Measurements from ENCODE around the gene PIGQ. TPM values are rescaled to one million over a fixed set of nuclear protein-coding genes. Genes with fewer than 3 reads are reported as not detected.

Gene PIGQ
- total and polyA plus RNA-seq, 8 donors, result 14.3 to 217 (median 48.2) TPM

Small RNA genes within 50 kb of the gene (small RNA-seq; reads per million reads assigned to genes)
- gene MIR3176 (0.07 to 3.2 (median 0.28) reads per million in 4 donors), gene MIR5587 (0 to 0.15 (median 0.05) reads per million in 4 donors), gene Z98883.1 (0 reads per million in 4 donors)

Other genes with a start within 250 kb of the PIGQ start
- gene AXIN1, start 217.2 kb upstream of the PIGQ start, total RNA-seq, result 10 to 100 TPM; 11.7 to 69.2 (median 17.0) TPM
- gene AXIN1, start 217.2 kb upstream of the PIGQ start, polyA plus RNA-seq, result 10 to 100 TPM; 13.3 to 19.1 (median 17.9) TPM
- gene MRPL28, start 199.4 kb upstream of the PIGQ start, total RNA-seq, result 100 to 1,000 TPM in 1 of 5 donors, 10 to 100 TPM in 3, 1 to 10 TPM in 1; 9.9 to 106 (median 30.7) TPM
- 100 to 1,000 TPM in 1 of 3 donors, 10 to 100 TPM in 2; 78.8 to 100 (median 83.4) TPM for gene MRPL28, start 199.4 kb upstream of the PIGQ start, polyA plus RNA-seq
- gene PGAP6, start 188.0 kb upstream of the PIGQ start, total RNA-seq, result 100 to 1,000 TPM in 4 of 5 donors, 10 to 100 TPM in 1; 20.7 to 364 (median 162) TPM
- 10 to 100 TPM; 27.7 to 54.4 (median 33.9) TPM for gene PGAP6, start 188.0 kb upstream of the PIGQ start, polyA plus RNA-seq
- gene NME4, start 172.8 kb upstream of the PIGQ start, total RNA-seq, result 100 to 1,000 TPM in 1 of 5 donors, 10 to 100 TPM in 4; 23.3 to 187 (median 49.0) TPM
- 10 to 100 TPM; 84.0 to 97.7 (median 95.6) TPM for gene NME4, start 172.8 kb upstream of the PIGQ start, polyA plus RNA-seq
- 100 to 1,000 TPM in 1 of 5 donors, 10 to 100 TPM in 2, 1 to 10 TPM in 2; 5.8 to 149 (median 12.5) TPM for gene DECR2, start 168.1 kb upstream of the PIGQ start, total RNA-seq
- 10 to 100 TPM; 20.8 to 24.5 (median 22.6) TPM for gene DECR2, start 168.1 kb upstream of the PIGQ start, polyA plus RNA-seq
- gene RAB11FIP3, start 144.3 kb upstream of the PIGQ start, total RNA-seq, result 100 to 1,000 TPM in 1 of 5 donors, 10 to 100 TPM in 3, 1 to 10 TPM in 1; 6.7 to 102 (median 57.8) TPM
- gene RAB11FIP3, start 144.3 kb upstream of the PIGQ start, polyA plus RNA-seq, result 10 to 100 TPM; 15.4 to 19.7 (median 16.2) TPM
- gene CAPN15, start 42.3 kb upstream of the PIGQ start, total RNA-seq, result 100 to 1,000 TPM in 1 of 5 donors, 10 to 100 TPM in 4; 25.2 to 235 (median 83.5) TPM
- gene CAPN15, start 42.3 kb upstream of the PIGQ start, polyA plus RNA-seq, result 10 to 100 TPM; 29.3 to 33.2 (median 29.6) TPM
- not detected for gene PRR35, start 9.6 kb upstream of the PIGQ start, total RNA-seq
- gene PRR35, start 9.6 kb upstream of the PIGQ start, polyA plus RNA-seq, result not detected
- gene NHLRC4, start 3.0 kb upstream of the PIGQ start, total RNA-seq, result under 1 TPM in 2 of 5 donors, not detected in 3; 0.89 to 0.92 TPM
- gene NHLRC4, start 3.0 kb upstream of the PIGQ start, polyA plus RNA-seq, result 1 to 10 TPM in 2 of 3 donors, under 1 TPM in 1; 0.35 to 1.4 (median 1.4) TPM
- 100 to 1,000 TPM in 1 of 5 donors, 10 to 100 TPM in 4; 17.6 to 101 (median 51.3) TPM for gene RAB40C, start 20.1 kb downstream of the PIGQ start, total RNA-seq
- gene RAB40C, start 20.1 kb downstream of the PIGQ start, polyA plus RNA-seq, result 10 to 100 TPM; 20.9 to 24.6 (median 22.1) TPM
- 10 to 100 TPM in 1 of 5 donors, 1 to 10 TPM in 1, under 1 TPM in 2, not detected in 1; 0.14 to 25.8 (median 2.5) TPM for gene WFIKKN1, start 61.0 kb downstream of the PIGQ start, total RNA-seq
- gene WFIKKN1, start 61.0 kb downstream of the PIGQ start, polyA plus RNA-seq, result 1 to 10 TPM; 1.0 to 2.0 (median 1.5) TPM
- 100 to 1,000 TPM in 2 of 5 donors, 10 to 100 TPM in 3; 17.3 to 271 (median 82.9) TPM for gene METTL26, start 66.3 kb downstream of the PIGQ start, total RNA-seq
- 100 to 1,000 TPM; 177 to 234 (median 218) TPM for gene METTL26, start 66.3 kb downstream of the PIGQ start, polyA plus RNA-seq
- 100 to 1,000 TPM in 1 of 5 donors, 10 to 100 TPM in 4; 14.0 to 440 (median 67.7) TPM for gene MCRIP2, start 71.9 kb downstream of the PIGQ start, total RNA-seq
- gene MCRIP2, start 71.9 kb downstream of the PIGQ start, polyA plus RNA-seq, result 100 to 1,000 TPM in 2 of 3 donors, 10 to 100 TPM in 1; 83.2 to 109 (median 107) TPM
- gene WDR90, start 79.4 kb downstream of the PIGQ start, total RNA-seq, result 100 to 1,000 TPM in 2 of 5 donors, 10 to 100 TPM in 3; 27.2 to 114 (median 30.9) TPM
- 10 to 100 TPM; 19.9 to 33.6 (median 22.0) TPM for gene WDR90, start 79.4 kb downstream of the PIGQ start, polyA plus RNA-seq
- 100 to 1,000 TPM in 3 of 5 donors, 10 to 100 TPM in 2; 41.5 to 574 (median 171) TPM for gene RHOT2, start 98.2 kb downstream of the PIGQ start, total RNA-seq
- 100 to 1,000 TPM in 1 of 3 donors, 10 to 100 TPM in 2; 68.1 to 151 (median 68.8) TPM for gene RHOT2, start 98.2 kb downstream of the PIGQ start, polyA plus RNA-seq
- 10 to 100 TPM in 1 of 5 donors, 1 to 10 TPM in 2, not detected in 2; 1.3 to 48.7 (median 6.7) TPM for gene RHBDL1, start 105.7 kb downstream of the PIGQ start, total RNA-seq
- gene RHBDL1, start 105.7 kb downstream of the PIGQ start, polyA plus RNA-seq, result 1 to 10 TPM in 2 of 3 donors, not detected in 1; 2.1 to 3.3 TPM
- 100 to 1,000 TPM in 3 of 5 donors, 10 to 100 TPM in 2; 43.5 to 307 (median 206) TPM for gene STUB1, start 110.4 kb downstream of the PIGQ start, total RNA-seq
- 100 to 1,000 TPM; 123 to 183 (median 128) TPM for gene STUB1, start 110.4 kb downstream of the PIGQ start, polyA plus RNA-seq
- gene JMJD8, start 114.4 kb downstream of the PIGQ start, total RNA-seq, result 100 to 1,000 TPM in 4 of 5 donors, 10 to 100 TPM in 1; 24.2 to 229 (median 123) TPM
- 10 to 100 TPM; 27.6 to 44.2 (median 31.9) TPM for gene JMJD8, start 114.4 kb downstream of the PIGQ start, polyA plus RNA-seq
- gene WDR24, start 120.4 kb downstream of the PIGQ start, total RNA-seq, result 10 to 100 TPM in 4 of 5 donors, 1 to 10 TPM in 1; 2.0 to 72.3 (median 27.4) TPM
- gene WDR24, start 120.4 kb downstream of the PIGQ start, polyA plus RNA-seq, result 1 to 10 TPM; 4.7 to 6.7 (median 5.7) TPM
- under 1 TPM in 2 of 5 donors, not detected in 3; 0.37 to 0.72 TPM for gene FBXL16, start 135.8 kb downstream of the PIGQ start, total RNA-seq
- 1 to 10 TPM in 2 of 3 donors, under 1 TPM in 1; 0.61 to 3.6 (median 1.3) TPM for gene FBXL16, start 135.8 kb downstream of the PIGQ start, polyA plus RNA-seq
- gene METRN, start 145.2 kb downstream of the PIGQ start, total RNA-seq, result 10 to 100 TPM in 4 of 5 donors, 1 to 10 TPM in 1; 7.1 to 79.7 (median 20.4) TPM
- gene METRN, start 145.2 kb downstream of the PIGQ start, polyA plus RNA-seq, result 10 to 100 TPM; 36.9 to 45.8 (median 39.4) TPM
- 100 to 1,000 TPM in 1 of 5 donors, 10 to 100 TPM in 3, 1 to 10 TPM in 1; 9.7 to 602 (median 44.9) TPM for gene ANTKMT, start 151.2 kb downstream of the PIGQ start, total RNA-seq
- 10 to 100 TPM; 35.9 to 65.0 (median 58.0) TPM for gene ANTKMT, start 151.2 kb downstream of the PIGQ start, polyA plus RNA-seq
- gene CCDC78, start 156.5 kb downstream of the PIGQ start, total RNA-seq, result 10 to 100 TPM in 1 of 5 donors, 1 to 10 TPM in 1, not detected in 3; 1.3 to 14.3 TPM
- 1 to 10 TPM in 2 of 3 donors, not detected in 1; 1.3 to 1.7 TPM for gene CCDC78, start 156.5 kb downstream of the PIGQ start, polyA plus RNA-seq
- gene HAGHL, start 157.1 kb downstream of the PIGQ start, total RNA-seq, result 10 to 100 TPM in 1 of 5 donors, 1 to 10 TPM in 2, not detected in 2; 3.3 to 19.9 (median 4.0) TPM
- 1 to 10 TPM; 3.1 to 7.9 (median 3.7) TPM for gene HAGHL, start 157.1 kb downstream of the PIGQ start, polyA plus RNA-seq
- gene CIAO3, start 171.0 kb downstream of the PIGQ start, total RNA-seq, result 100 to 1,000 TPM in 1 of 5 donors, 10 to 100 TPM in 4; 35.4 to 145 (median 62.9) TPM
- 10 to 100 TPM; 22.8 to 37.6 (median 37.2) TPM for gene CIAO3, start 171.0 kb downstream of the PIGQ start, polyA plus RNA-seq
- 10 to 100 TPM in 1 of 5 donors, 1 to 10 TPM in 3, not detected in 1; 1.6 to 41.5 (median 3.4) TPM for gene MSLN, start 190.8 kb downstream of the PIGQ start, total RNA-seq
- 10 to 100 TPM in 1 of 3 donors, 1 to 10 TPM in 1, under 1 TPM in 1; 0.92 to 83.7 (median 6.1) TPM for gene MSLN, start 190.8 kb downstream of the PIGQ start, polyA plus RNA-seq
- 10 to 100 TPM in 4 of 5 donors, 1 to 10 TPM in 1; 9.0 to 43.7 (median 37.9) TPM for gene RPUSD1, start 218.4 kb downstream of the PIGQ start, total RNA-seq
- 10 to 100 TPM; 16.4 to 22.9 (median 17.3) TPM for gene RPUSD1, start 218.4 kb downstream of the PIGQ start, polyA plus RNA-seq
- gene CHTF18, start 218.7 kb downstream of the PIGQ start, total RNA-seq, result 100 to 1,000 TPM in 1 of 5 donors, 10 to 100 TPM in 2, 1 to 10 TPM in 2; 2.9 to 143 (median 15.2) TPM
- 10 to 100 TPM; 17.9 to 31.0 (median 25.1) TPM for gene CHTF18, start 218.7 kb downstream of the PIGQ start, polyA plus RNA-seq
- not detected for gene GNG13, start 230.8 kb downstream of the PIGQ start, total RNA-seq
- gene GNG13, start 230.8 kb downstream of the PIGQ start, polyA plus RNA-seq, result not detected